ENCODE data around the gene CDC25A. TPM values are rescaled to one million over a fixed set of nuclear protein-coding genes. Genes with fewer than 3 reads are reported as not detected.

The CDC25A gene
- total RNA-seq (5.3 and 7.9 TPM in 2 replicates), polyA plus RNA-seq (3.7 and 5.5 TPM in 2 replicates)

- H3K79me2 ChIP-seq: peaks cover 33% of the 10 kb centered on the region
- WGBS (ENCODE audit: low lambda C conversion rate, missing lambda C conversion rate): 11% methylated on average over 44 of the region's 44 CpGs
Observed at GRCh38 chr3:48188266-48189201, at the start of gene CDC25A. TSS of gene CDC25A (minus strand) at chr3:48188417. CDS start at chr3:48187947, 470 bp downstream.

GRCh38 chr3:48236531-48236930 lies 48.3 kb upstream of the CDC25A start:
- Histone ChIP-seq H3K4me2 (no peak overlapping the region), H4K20me1 (ENCODE audit: insufficient read depth, poor library complexity, severe bottlenecking) (no peaks in the 10 kb centered on the region), H3K27ac (no peak overlapping the region), H3K36me3 (replicated peaks; ENCODE audit: insufficient read depth, low read depth) (no peaks in the 10 kb centered on the region), H3K79me2 (peaks cover under 1% of the 10 kb centered on the region), H3K4me1 (ENCODE audit: insufficient read depth) (peaks cover 9% of the 10 kb centered on the region), H3K4me3 (no peak overlapping the region), H3K9me3 (ENCODE audit: low read depth) (no peaks in the 10 kb centered on the region), H3K9me2 (replicated peaks; ENCODE audit: insufficient read depth) (no peaks in the 10 kb centered on the region), H3K27me3 (no peaks in the 10 kb centered on the region), H2AFZ (no peak overlapping the region)
- DNase-seq (ENCODE audit: low spot score): no peak
- WGBS (ENCODE audit: low lambda C conversion rate, missing lambda C conversion rate): 45% methylated on average over 1 of the region's 1 CpG
- no peak for TF ChIP-seq EZH2 (IDR thresholded peaks at IDR 0.05; ENCODE audit: borderline replicate concordance)
- no peak for TF ChIP-seq CTCF (IDR thresholded peaks at IDR 0.05; ENCODE audit: poor library complexity)
- TF ChIP-seq EZH2phosphoT487 (IDR thresholded peaks at IDR 0.05; ENCODE audit: low read depth, severe bottlenecking, unreplicated experiment): no peak

More at GRCh38 chr3:48188266-48189201, at the start of gene CDC25A:
- Histone ChIP-seq H3K36me3 (replicated peaks; ENCODE audit: insufficient read depth, low read depth) (no peaks in the 10 kb centered on the region), H2AFZ (peak within 1 kb of the TSS; percentile 82), H3K9me3 (ENCODE audit: low read depth) (no peaks in the 10 kb centered on the region), H3K4me1 (ENCODE audit: insufficient read depth) (peaks cover 11% of the 10 kb centered on the region), H3K9me2 (replicated peaks; ENCODE audit: insufficient read depth) (no peaks in the 10 kb centered on the region), H3K27ac (peak within 1 kb of the TSS; percentile 78), H3K4me2 (peak within 1 kb of the TSS; percentile 97), H3K4me3 (peak within 1 kb of the TSS; percentile 73), H4K20me1 (ENCODE audit: insufficient read depth, poor library complexity, severe bottlenecking) (no peaks in the 10 kb centered on the region), H3K27me3 (no peaks in the 10 kb centered on the region)
- TF ChIP-seq EZH2 (IDR thresholded peaks at IDR 0.05; ENCODE audit: borderline replicate concordance) (no peak), EZH2phosphoT487 (IDR thresholded peaks at IDR 0.05; ENCODE audit: low read depth, severe bottlenecking, unreplicated experiment) (no peak), CTCF (IDR thresholded peaks at IDR 0.05; ENCODE audit: poor library complexity) (no peak)
- peak; percentile 99 for DNase-seq (ENCODE audit: low spot score)

- H3K4me2 ChIP-seq: no peak overlapping the region
- 76% methylated on average over 2 of the region's 2 CpGs for WGBS (ENCODE audit: low lambda C conversion rate, missing lambda C conversion rate)
- no peaks in the 10 kb centered on the region for H3K36me3 ChIP-seq (replicated peaks; ENCODE audit: insufficient read depth, low read depth)
- H3K9me2 ChIP-seq (replicated peaks; ENCODE audit: insufficient read depth): no peaks in the 10 kb centered on the region
- no peak for DNase-seq (ENCODE audit: low spot score)
- H4K20me1 ChIP-seq (ENCODE audit: insufficient read depth, poor library complexity, severe bottlenecking): no peaks in the 10 kb centered on the region
- no peak overlapping the region for H3K27ac ChIP-seq
- H3K79me2 ChIP-seq: no peaks in the 10 kb centered on the region
- TF ChIP-seq EZH2phosphoT487 (IDR thresholded peaks at IDR 0.05; ENCODE audit: low read depth, severe bottlenecking, unreplicated experiment): no peak
- TF ChIP-seq CTCF (IDR thresholded peaks at IDR 0.05; ENCODE audit: poor library complexity): no peak
- no peak for TF ChIP-seq EZH2 (IDR thresholded peaks at IDR 0.05; ENCODE audit: borderline replicate concordance)
- H3K27me3 ChIP-seq: no peaks in the 10 kb centered on the region
- H2AFZ ChIP-seq: no peak overlapping the region
- no peak overlapping the region for H3K4me3 ChIP-seq
- peaks cover 6% of the 10 kb centered on the region for H3K4me1 ChIP-seq (ENCODE audit: insufficient read depth)
- no peaks in the 10 kb centered on the region for H3K9me3 ChIP-seq (ENCODE audit: low read depth)
Observed at GRCh38 chr3:48233542-48233941, 45.3 kb upstream of the CDC25A start.

Data from hepatocyte (in vitro differentiated cells).